ENCODE data around the gene F2RL3. TPM values are rescaled to one million over a fixed set of nuclear protein-coding genes. Genes with fewer than 3 reads are reported as not detected.

The F2RL3 gene
- polyA plus RNA-seq, 10 donors: 0.13 to 0.49 (median 0.33) TPM

DNA sequence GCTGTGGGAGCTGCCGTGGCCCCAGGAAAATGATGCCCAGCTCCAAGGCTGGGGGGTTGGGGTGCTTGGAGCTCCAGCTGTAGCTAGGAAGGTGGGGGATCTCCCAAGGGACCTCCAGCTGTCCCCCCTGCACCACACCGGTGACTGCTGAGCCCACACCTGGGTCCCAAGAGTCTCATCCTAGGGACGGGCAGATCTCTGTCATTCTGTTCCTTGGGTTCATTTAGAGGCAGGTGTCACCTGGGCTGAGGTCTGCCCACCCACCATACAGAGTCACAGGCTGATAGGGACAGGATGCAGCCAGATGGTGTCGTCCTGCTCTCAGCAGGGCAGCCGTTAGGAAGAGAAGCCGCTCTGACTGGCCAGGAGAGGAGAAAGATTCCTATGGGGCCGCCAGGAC lies 5.3 kb downstream of the F2RL3 start:
- DNase-seq: no peak

DNA sequence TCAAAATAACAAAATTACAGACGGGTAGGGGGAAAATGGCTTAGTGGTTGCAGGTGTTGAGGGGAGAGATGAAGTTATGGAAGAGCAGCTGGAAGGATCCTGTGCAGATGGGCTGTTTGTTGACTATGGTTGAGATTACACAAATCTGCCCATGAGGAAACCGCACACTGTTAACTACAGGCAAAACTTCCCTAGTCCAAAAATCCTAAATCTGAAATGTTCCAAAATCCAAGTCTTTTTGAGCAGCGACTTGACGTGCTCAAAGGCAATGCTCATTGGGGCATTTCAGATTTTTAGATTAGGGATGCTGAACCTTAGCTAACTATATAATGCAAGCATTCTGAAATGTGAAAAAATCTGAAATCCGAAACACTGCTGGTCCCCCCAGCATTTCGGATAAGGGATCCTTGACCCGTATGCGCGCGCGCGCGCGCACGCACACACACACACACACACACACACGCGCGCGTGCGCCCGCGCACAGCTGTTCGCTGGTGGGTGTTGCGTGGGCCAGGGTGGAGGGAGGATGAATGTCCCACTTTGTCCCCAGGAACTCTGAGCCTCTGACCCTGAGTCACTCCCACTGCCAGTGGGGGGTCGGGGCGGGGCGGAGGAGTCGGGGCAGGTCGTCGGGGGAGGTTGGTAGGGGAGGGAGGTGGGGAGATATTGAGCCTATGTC lies 6.8 kb downstream of the F2RL3 start:
- peak in 1 of 3 donors; percentile 46 for DNase-seq

DNA sequence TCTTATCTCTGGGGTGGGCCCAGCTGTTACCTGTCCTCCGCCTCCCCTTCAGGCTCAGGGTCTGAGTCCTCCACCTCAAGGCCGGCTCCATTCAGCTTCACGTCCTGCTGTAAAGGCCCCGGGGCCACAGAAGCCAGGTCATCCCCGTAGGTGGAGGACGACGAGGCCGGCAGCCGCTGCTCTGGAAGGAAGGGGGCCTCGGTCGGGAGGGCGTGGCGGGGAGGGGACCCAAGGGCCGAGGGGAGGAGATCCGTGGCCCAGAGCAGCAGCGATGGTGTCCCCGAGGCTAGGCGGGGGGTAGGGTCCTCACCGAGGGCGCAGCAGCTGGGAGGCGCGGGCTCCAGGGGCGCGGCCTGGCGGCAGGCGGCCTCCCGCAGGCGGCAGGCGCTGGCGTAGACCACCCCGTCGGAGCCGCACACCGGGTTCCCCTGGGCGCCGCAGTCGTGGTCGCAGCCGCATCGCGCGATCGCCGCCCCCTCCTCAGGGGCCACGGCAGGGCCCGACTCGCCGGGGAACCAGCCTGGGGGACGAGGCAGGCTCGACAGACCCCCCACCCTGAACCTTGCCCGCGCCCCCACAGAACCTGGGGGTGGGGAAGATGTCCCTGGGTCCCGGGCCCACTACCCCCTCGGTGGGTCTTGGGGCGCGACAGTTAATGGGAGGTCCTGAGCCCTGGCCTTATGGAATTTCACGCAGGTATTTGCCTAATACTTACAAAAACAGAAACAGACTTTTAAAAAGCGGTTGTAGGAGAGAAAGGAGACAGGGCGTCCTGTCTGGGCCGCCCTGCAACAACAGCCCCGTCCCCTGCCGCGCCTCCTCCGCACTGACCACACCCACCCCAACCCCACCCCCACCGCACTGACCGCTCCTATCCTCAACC lies 7.6 kb downstream of the F2RL3 start:
- peak in 1 of 3 donors; percentile 37 for DNase-seq

DNA sequence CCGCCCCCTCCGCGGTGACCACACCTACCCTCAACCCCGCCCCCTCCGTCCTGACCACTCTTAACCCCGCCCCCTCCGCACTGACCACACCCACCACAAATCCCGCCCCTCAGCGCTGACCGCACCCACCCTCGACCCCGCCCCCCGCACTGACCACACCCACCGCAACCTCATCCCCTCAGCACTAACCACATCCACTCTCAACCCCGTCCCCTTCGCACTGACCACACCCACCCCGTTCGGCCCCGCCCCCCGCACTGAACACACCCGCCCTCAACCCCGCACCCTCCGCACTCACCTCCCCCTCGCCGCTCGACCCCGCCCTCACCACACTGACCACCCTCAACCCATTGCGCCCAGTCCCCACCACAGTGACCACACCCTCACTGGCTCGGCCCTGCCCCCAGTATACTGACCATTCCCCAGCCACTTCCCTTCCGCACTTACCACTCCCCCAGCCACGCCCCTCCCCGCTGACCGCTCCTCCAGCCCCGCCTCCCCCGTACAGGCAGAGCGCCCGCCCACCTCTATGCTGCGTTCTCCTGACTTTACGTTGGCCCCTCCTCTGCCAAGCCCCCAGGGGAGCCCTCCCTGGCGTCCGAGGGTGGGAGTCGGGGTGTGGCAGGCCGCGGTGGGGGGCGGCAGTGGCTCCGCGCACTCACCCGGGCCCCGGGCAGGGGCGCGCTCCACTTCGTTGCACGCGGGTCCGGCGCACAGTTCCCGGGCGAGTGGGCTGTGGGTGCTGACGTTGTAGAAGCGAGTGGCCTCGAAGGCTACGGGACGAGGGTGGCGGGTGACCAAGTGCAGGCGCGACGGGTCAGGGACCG lies 8.4 kb downstream of the F2RL3 start:
- DNase-seq: peak; percentile 69 to 88 (median 72)

DNA sequence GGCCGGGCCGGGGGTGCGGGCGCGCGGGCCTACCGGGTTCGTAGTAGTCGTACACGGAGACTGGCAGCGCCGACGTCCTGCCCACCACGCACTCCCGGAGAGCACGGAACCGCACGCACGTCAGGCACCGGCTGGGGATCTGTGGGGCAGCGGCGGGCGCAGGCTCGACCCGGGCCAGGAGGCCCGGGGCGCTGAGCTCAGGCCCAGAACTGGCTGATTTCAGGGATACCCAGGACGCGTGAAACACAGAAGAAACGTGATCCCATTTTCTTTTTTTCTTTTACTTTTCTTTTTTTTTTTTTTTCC lies 9.0 kb downstream of the F2RL3 start:
- no peak for DNase-seq

DNA sequence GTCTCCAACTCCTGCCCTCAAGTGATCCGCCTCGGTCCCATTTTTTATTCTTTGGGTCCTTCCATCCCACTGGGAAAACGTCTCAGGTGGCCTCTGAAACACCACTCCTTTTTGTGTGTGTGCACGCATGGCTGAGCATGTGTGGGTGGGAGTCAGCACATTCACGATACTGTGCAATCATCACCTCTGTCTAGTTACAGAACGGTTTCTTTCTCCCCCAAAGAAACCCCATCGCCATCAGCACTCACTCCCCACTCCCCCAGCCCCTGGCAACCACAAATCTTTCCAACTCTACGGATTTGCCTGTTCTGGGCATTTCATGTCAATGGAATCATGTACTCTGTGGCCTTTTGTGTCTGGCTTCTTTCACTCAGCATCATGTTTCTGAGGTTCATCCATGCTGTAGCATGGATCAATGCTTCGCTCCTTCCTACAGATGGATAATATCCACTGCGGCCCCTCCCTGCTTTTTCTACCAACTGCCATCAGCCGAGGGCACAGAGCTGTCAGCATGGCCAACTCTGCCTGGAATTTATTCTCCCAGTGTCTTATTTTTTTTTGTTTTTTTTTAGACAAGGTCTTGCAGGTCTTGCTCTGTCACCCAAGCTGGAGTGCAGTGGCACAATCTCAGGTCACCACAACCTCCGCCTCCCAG lies 9.7 kb downstream of the F2RL3 start:
- no peak for DNase-seq

DNA sequence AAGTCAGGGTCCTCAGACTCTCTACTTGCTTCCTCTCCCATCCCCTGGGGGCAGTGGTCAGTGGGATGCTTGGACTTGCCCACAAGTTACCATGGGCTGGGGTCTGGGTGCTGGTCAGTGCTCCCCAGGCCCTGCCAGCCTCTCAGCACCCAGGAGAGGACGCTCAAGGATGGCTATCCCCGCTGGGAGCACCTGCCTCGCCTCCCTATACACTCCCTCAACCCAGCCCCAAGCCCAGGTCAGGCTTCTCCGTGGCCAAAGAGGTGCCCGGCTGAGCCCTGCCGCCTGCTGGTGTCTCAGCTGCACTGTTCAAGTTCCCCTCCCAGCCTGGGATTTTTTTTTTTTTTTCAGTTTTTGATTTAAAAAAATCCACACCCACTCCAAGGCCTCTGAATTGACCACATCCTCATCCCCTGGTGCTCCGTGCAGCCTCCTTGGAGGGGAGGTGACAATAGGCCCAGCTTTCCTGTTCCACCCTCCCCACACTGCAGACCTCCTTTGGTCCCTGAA lies 10.8 kb downstream of the F2RL3 start:
- DNase-seq: no peak

DNA sequence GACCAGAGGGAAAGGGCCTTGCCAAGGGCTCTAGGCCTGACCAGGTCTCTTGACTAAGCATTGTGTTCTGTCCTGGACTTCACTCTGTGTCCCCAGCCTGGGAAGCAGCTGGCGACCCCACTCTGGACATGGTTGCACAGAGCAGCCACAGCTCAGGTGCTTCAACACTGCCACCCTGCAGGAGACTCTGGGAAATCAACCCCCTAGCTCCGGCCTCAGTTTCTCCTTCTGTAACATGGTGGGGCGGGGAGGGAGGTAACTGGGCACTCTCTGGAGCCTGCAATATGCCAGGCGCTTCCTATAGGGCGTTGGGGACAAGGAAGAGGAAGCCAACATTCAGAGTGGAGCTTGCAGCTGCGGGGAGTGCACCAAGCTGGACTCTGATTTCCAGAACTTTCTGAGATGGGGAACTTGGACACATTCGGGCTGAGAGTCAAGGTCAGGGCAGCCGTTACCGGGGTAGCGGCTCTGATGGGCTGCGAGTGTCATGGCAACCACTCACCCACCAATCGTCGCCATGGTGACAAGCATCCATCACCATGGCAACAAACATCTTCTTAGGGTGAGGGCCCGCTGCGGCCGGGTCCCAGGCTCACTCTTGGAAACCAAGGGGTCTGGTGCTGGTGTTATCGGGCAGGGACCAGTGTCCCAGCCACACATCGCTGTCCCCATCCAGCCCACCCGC lies 12.8 kb downstream of the F2RL3 start:
- no peak for DNase-seq

DNA sequence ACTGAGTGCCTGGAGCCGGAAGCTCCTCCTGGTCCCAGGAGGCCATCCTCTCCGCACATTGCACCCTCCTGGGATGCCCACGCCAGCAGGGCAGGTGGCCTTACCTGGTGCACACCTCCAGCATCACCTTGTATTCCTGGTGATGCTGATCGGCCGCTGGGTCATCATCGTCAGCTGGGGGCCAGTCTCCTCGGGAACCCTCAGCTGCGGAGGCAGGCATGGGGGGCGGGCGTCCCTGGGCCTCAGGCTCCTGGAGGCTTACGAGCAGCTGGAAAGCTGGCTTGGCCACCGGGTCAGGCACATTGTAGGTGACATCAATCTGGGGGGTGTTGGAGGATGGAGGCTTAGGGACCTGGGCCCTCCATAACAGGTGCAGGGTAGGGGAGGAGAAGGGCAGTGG lies 13.7 kb downstream of the F2RL3 start:
- no peak for DNase-seq

DNA sequence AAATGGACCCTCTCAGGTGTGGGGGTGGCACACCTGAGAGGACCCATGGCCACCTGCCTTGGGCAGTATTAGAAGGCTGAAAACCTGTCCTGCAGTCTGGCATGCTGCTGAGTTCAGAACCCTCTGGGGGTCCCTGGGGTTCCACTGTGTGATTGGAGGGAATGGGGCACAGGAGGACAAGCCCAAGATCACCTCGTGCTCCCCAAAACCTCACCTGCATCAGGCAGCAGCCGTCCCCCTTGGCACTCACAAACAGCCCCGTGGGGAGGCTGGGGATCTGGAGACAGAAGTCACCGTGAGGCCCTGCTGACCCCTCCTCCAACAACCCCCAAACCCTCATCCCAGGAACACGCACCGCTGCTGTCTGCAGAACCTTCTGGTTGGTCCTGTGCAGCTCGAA lies 14.5 kb downstream of the F2RL3 start:
- DNase-seq: no peak

DNA sequence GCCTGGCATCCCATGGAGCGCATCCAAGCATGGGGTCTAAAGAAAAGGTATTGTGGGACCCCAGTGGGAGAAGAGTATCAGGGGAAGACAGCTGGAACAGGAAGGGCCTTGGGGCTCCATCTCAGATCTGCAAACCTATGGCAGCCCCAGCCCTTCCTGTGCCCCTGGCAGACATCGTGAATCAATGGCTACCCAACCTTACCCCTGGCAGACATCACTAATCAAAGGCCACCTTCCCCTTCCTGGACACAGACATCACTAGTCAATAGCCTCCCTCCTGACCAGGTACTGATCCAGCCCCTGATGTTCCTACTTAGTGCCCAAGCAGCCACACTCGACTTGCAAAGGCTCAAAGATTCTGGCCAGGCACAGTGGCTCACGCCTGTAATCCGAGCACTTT lies 15.8 kb downstream of the F2RL3 start:
- no peak for DNase-seq

DNA sequence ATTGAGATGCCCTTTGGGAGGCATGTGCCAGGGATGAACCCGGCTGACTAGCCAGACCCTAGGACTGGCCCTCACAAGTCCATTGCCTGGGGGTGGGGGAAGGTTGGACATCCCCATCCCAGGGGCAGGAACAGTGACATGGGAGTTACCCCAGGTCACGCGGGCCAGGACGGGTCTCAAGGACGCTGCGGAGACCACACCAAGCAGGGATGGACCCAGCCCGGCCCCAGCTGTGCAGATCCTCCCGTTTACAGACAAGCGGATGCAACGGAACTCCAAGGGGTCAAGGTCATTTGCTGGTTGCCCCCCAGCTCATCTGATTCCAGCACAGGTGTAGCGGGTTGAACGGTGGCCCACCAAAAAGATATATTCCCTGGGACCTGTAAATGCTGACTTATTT lies 20.0 kb downstream of the F2RL3 start:
- no peak for DNase-seq

DNA sequence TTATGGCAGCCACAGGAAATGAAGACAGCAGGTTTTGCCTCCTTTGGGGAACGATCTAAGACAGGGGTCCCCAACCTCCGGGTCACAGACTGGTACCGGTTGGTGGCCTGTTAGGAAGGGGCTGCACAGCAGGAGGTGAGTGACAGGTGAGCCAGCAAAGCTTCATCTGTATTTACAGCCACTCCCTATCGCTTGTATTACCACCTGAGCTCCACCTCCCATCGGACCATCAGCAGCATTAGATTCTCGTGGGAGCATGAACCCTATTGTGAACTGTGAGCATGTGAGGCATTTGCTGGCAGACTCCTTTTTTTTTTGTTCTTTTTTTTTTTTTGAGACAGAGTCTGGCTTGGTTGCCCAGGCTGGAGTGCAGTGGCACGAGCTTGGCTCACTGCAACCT lies 22.2 kb downstream of the F2RL3 start:
- no peak for DNase-seq

DNA sequence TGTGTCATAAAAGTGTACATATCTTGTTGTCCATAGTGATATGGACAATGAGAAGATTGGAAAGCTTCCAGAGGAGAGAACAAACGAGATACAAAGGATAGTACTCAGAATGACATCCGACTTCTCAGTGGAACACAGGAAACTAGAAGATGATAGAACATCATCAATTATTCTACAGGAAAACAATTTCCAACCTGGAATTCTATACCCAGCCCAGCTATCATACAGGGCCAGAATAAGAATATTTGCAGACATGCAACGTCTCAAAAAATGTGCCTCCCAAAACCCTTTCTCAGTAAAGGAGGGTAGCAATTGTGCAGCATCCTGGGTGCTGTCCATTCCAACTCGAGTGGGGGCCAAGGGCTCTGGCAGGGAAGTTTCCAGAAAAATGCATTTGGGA lies 24.0 kb downstream of the F2RL3 start:
- no peak for DNase-seq

DNA sequence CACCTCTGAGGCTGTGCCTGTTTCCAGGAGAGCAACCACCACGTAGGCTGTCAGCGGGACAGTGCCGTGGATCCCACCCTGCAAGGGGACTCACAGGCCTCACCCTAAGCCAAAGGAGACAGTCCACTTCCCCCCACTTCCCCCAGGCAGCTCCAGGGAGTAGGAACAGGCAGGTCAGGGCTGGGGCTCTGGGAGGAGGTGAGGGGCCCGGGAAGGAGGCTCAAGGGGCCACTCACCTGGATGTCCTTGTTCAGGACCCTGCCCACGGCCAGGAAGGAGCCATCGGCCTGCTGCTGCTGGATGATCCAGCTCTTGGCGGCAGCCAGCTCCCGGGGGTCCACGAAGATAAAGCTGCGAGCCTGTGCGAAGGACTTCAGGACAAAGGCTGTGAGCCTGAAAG lies 25.6 kb downstream of the F2RL3 start:
- no peak for DNase-seq

DNA sequence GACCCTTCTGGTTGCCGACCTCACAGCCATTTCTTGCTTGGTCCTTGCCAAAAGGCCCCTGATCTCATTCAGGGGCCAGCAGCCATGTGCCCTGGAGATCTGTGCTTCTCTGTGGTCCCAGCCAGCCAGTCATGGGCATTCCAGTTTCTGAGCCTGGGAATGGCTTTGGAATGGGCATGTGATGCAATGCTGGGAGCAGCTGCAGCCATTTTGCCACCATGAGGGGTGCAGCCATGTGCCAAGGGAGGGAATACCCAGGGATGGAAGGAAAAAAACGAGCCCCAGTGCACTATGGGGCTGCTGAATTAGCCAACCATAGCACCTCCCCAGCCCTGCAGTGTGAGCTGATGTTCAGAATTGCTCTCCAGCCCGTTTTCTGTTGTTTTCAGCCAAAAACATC lies 26.3 kb downstream of the F2RL3 start:
- no peak for DNase-seq

DNA sequence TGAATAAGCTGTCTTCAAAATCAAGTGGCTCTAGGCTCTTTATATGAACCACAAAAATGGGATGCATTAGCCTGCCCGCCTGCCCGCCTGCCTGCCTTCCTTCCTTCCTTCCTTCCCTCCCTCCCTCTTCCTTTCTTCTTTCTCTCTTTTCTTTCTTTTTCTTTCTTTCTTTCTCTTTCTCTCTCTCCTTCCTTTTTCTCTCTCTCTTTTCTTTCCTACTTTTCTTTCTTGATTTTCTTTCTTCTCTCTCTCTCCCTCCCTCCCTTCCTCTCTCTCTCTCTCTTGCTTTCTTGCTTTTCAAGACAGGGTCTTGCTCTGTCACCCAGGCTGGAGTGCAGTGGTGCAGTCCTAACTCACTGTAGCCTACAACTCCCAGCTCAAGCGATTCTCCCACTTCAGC lies 26.9 kb downstream of the F2RL3 start:
- no peak for DNase-seq

DNA sequence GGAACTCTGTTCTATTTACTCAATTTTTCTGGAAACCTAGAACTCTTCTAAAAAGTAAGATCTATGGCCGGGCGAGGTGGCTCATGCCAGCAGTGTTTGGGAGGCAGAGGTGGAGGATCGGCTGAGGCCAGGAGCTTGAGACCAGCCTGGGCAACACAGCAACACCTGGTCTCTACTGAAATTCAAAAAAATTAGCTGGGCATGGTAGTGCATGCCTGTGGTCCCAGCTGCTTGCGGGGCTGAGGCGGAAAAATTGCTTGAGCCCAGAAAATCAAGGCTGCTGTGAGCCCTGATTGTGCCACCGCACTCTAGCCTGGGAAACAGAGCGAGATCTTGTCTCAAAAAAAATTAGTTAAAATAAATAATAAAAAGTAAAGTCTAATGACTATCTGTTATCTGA lies 28.6 kb downstream of the F2RL3 start:
- DNase-seq: no peak

DNA sequence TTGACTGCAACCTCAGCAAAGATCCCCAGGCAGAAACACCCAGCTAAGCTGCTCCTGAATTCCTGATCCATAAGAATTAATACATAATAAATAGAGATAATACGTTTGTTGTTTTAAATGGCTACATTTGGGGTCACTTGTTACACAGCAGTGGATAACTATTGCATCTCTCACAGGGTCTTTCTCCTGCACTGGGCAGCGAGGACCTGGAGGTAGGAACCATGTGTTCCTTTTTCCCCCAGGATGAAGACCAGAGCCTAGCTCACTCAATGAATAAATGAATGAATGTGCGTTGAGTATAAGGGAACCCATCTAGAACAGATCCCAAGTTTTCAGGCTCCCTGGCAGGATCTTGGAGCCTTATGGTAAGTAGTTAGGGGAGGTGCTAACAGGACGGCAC lies 30.7 kb downstream of the F2RL3 start:
- no peak for DNase-seq

DNA sequence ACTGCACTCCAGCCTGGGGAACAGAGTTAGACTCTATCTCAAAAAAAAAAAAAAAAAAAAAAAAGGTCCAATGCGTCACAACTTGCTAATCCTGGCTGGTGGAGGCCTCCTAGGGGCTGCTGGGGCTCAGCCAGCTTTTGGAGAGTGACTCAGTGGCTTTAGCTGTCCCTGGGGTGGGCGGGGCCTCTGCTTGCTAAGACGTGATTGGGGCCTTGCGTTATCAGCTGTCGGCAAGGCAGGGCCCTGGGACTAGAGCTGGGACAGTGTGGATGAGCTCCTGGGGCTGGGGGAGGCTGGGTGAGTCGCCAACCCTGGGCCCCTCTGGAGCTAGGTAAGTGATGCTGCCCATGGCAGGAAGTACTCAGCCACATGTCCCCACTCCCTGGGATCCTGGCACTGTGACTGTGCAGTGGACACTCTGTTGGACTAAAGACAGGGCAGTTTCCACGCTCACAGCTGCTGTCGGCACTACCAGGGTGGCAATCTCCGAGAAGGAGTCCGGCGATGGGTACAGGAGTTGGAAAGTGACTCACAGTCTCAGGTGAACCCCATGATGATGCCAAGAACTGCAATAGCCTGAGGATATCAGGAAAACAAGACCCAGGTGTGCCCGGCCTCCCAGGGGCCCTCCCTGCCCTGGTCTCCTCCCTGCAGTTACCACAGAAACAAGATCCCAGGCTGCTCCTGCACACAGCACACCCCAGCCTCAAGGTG lies 32.2 kb downstream of the F2RL3 start:
- peak in 1 of 3 donors; percentile 47 for DNase-seq

All from muscle of back (tissue), 11 donors.